Measurements from ENCODE around the gene C15orf39.

DNA sequence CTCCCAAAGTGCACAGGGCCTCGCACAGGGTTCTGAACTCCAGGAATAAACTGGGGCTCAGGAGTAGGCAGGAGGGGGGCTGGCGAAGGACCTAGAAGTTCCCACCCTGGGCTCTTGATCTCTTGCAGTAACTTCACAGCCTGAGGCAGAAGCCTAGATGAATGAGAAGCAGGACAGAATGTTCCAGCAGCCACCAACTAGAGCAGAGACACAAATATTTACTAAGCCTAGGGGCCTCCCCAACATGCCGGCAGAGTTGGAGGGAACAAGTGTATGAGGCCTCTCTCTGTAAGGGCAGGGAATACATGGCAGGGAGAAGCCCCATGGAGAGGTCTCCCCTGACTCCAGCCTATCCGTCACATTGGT is 25.3 kb upstream of the C15orf39 start:
- TF ChIP-seq, protein P1, sequence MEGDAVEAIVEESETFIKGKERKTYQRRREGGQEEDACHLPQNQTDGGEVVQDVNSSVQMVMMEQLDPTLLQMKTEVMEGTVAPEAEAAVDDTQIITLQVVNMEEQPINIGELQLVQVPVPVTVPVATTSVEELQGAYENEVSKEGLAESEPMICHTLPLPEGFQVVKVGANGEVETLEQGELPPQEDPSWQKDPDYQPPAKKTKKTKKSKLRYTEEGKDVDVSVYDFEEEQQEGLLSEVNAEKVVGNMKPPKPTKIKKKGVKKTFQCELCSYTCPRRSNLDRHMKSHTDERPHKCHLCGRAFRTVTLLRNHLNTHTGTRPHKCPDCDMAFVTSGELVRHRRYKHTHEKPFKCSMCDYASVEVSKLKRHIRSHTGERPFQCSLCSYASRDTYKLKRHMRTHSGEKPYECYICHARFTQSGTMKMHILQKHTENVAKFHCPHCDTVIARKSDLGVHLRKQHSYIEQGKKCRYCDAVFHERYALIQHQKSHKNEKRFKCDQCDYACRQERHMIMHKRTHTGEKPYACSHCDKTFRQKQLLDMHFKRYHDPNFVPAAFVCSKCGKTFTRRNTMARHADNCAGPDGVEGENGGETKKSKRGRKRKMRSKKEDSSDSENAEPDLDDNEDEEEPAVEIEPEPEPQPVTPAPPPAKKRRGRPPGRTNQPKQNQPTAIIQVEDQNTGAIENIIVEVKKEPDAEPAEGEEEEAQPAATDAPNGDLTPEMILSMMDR (tag by site-specific recombination; IDR thresholded peaks at IDR 0.05) = no peak
- TF ChIP-seq SP2 (tag by site-specific recombination; IDR thresholded peaks at IDR 0.05) = no peak
- no peak for TF ChIP-seq ZNF747 (tag by site-specific recombination; IDR thresholded peaks at IDR 0.05)
- TF ChIP-seq ZNF658 (tag by site-specific recombination; IDR thresholded peaks at IDR 0.05) = no peak
- TF ChIP-seq ZNF2 (tag by site-specific recombination; IDR thresholded peaks at IDR 0.05) = no peak
- TF ChIP-seq ZNF768 (tag by site-specific recombination; IDR thresholded peaks at IDR 0.05) = no peak
- no peak for TF ChIP-seq KLF1 (tag by site-specific recombination; IDR thresholded peaks at IDR 0.05)
- TF ChIP-seq, protein P2, sequence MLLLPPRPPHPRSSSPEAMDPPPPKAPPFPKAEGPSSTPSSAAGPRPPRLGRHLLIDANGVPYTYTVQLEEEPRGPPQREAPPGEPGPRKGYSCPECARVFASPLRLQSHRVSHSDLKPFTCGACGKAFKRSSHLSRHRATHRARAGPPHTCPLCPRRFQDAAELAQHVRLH (tag by site-specific recombination; IDR thresholded peaks at IDR 0.05) = no peak
- TF ChIP-seq ZNF302 (tag by site-specific recombination; IDR thresholded peaks at IDR 0.05; ENCODE audit: low read depth) = no peak
- no peak for TF ChIP-seq ZNF777 (tag by site-specific recombination; IDR thresholded peaks at IDR 0.05; ENCODE audit: borderline replicate concordance)
- TF ChIP-seq, protein P3, sequence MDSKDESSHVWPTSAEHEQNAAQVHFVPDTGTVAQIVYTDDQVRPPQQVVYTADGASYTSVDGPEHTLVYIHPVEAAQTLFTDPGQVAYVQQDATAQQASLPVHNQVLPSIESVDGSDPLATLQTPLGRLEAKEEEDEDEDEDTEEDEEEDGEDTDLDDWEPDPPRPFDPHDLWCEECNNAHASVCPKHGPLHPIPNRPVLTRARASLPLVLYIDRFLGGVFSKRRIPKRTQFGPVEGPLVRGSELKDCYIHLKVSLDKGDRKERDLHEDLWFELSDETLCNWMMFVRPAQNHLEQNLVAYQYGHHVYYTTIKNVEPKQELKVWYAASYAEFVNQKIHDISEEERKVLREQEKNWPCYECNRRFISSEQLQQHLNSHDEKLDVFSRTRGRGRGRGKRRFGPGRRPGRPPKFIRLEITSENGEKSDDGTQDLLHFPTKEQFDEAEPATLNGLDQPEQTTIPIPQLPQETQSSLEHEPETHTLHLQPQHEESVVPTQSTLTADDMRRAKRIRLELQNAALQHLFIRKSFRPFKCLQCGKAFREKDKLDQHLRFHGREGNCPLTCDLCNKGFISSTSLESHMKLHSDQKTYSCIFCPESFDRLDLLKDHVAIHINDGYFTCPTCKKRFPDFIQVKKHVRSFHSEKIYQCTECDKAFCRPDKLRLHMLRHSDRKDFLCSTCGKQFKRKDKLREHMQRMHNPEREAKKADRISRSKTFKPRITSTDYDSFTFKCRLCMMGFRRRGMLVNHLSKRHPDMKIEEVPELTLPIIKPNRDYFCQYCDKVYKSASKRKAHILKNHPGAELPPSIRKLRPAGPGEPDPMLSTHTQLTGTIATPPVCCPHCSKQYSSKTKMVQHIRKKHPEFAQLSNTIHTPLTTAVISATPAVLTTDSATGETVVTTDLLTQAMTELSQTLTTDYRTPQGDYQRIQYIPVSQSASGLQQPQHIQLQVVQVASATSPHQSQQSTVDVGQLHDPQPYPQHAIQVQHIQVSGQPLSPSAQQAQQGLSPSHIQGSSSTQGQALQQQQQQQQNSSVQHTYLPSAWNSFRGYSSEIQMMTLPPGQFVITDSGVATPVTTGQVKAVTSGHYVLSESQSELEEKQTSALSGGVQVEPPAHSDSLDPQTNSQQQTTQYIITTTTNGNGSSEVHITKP (tag by site-specific recombination; IDR thresholded peaks at IDR 0.05) = no peak
- TF ChIP-seq ZNF10 (tag by site-specific recombination; IDR thresholded peaks at IDR 0.05) = no peak
- TF ChIP-seq, protein P4, sequence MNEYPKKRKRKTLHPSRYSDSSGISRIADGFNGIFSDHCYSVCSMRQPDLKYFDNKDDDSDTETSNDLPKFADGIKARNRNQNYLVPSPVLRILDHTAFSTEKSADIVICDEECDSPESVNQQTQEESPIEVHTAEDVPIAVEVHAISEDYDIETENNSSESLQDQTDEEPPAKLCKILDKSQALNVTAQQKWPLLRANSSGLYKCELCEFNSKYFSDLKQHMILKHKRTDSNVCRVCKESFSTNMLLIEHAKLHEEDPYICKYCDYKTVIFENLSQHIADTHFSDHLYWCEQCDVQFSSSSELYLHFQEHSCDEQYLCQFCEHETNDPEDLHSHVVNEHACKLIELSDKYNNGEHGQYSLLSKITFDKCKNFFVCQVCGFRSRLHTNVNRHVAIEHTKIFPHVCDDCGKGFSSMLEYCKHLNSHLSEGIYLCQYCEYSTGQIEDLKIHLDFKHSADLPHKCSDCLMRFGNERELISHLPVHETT (tag by site-specific recombination; IDR thresholded peaks at IDR 0.05) = no peak

Measured in HEK293 (cell line).